LoVo (cell line): ENCODE data around the gene AFTPH.
"Not testable (repeated sequence)": the region's sequence is repeated elsewhere in the genome, so short reads cannot be mapped to it uniquely, and the experiment has no call there.

ENCODE experiments used
- DNase-seq: peaks from one replicate; pipeline ENCODE4 v3.0.0-alpha.2; 2016; ENCODE audit warnings: low spot score

Gene AFTPH

GRCh38 chr2:64493788-64494187 is 30.3 kb upstream of the AFTPH start:
- DNase-seq = no peak

GRCh38 chr2:64498438-64498837 is 25.7 kb upstream of the AFTPH start:
- DNase-seq = no peak

- no peak for DNase-seq
These were observed 23.6 kb upstream of the AFTPH start for GRCh38 chr2:64500549-64500948.

GRCh38 chr2:64501946-64502345 is 22.2 kb upstream of the AFTPH start:
- DNase-seq = no peak

GRCh38 chr2:64502860-64503259 is 21.3 kb upstream of the AFTPH start:
- DNase-seq = no peak

GRCh38 chr2:64504774-64505720 is 19.1 kb upstream of the AFTPH start:
- DNase-seq = no peak

GRCh38 chr2:64506686-64507085 is 17.4 kb upstream of the AFTPH start:
- no peak for DNase-seq

GRCh38 chr2:64514008-64514407 is 10.1 kb upstream of the AFTPH start:
- no peak for DNase-seq

GRCh38 chr2:64515086-64515485 is 9.0 kb upstream of the AFTPH start:
- DNase-seq = no peak

GRCh38 chr2:64516651-64517510 is 7.2 kb upstream of the AFTPH start:
- no peak for DNase-seq

- no peak for DNase-seq
These were observed 6.6 kb upstream of the AFTPH start for GRCh38 chr2:64517511-64517884.

GRCh38 chr2:64522843-64523428 is 1.2 kb upstream of the AFTPH start:
- DNase-seq = peak; percentile 82

GRCh38 chr2:64524604-64525316 is 632 bp downstream of the AFTPH start:
- DNase-seq = no peak

- no peak for DNase-seq
These were observed 1.1 kb downstream of the AFTPH start for GRCh38 chr2:64525317-64525613.

- DNase-seq = no peak
These were observed 1.9 kb downstream of the AFTPH start for GRCh38 chr2:64526034-64526433.

GRCh38 chr2:64530946-64531345 is 6.8 kb downstream of the AFTPH start:
- not testable (repeated sequence) for DNase-seq

- DNase-seq = no peak
These were observed 7.9 kb downstream of the AFTPH start for GRCh38 chr2:64532030-64532429.

- no peak for DNase-seq
These were observed 9.8 kb downstream of the AFTPH start for GRCh38 chr2:64533882-64534281.

GRCh38 chr2:64534363-64534762 is 10.2 kb downstream of the AFTPH start:
- DNase-seq = no peak

GRCh38 chr2:64535024-64535423 is 10.9 kb downstream of the AFTPH start:
- DNase-seq = no peak

- DNase-seq = no peak
These were observed 13.9 kb downstream of the AFTPH start for GRCh38 chr2:64537991-64538390.

GRCh38 chr2:64538764-64539433 is 14.8 kb downstream of the AFTPH start:
- no peak for DNase-seq
